Fibroblast of lung (primary cell): Measurements from ENCODE around the gene ATRNL1. TPM values are rescaled to one million over a fixed set of nuclear protein-coding genes. Genes with fewer than 3 reads are reported as not detected.

ENCODE experiments used
- DNase-seq, 2 donors: peaks; one replicate each; pipeline versions ENCODE4 v3.0.0 to v3.0.0-alpha.2; 2010; ENCODE audit warnings: low read depth in 2 of 2
- H2AFZ ChIP-seq: 2 replicates; pipeline ENCODE4 v1.5.1; 2012; ENCODE audit warnings: low read length, control low read depth, inconsistent platforms
- H3K27ac ChIP-seq: 2 replicates; pipeline ENCODE4 v1.5.1; 2011; ENCODE audit warnings: low read length, control low read depth; ENCODE audit not compliant: insufficient read depth
- H3K27me3 ChIP-seq: 2 replicates; pipeline ENCODE4 v1.5.1; 2011; ENCODE audit warnings: mild to moderate bottlenecking, low read length; ENCODE audit not compliant: control insufficient read depth, insufficient read depth
- H3K36me3 ChIP-seq: 2 replicates; pipeline ENCODE4 v1.5.1; 2011; ENCODE audit warnings: low read length; ENCODE audit not compliant: control insufficient read depth, insufficient read depth
- H3K4me1 ChIP-seq: 2 replicates; pipeline ENCODE4 v1.5.1; 2011; ENCODE audit warnings: low read length; ENCODE audit not compliant: control insufficient read depth, insufficient read depth; ENCODE audit errors: extremely low read depth
- H3K4me2 ChIP-seq: 2 replicates; pipeline ENCODE4 v1.5.1; 2011; ENCODE audit warnings: low read length, control low read depth; ENCODE audit not compliant: insufficient read depth; ENCODE audit errors: extremely low read depth
- H3K4me3 ChIP-seq, 4 experiments: fragments of 200-600 bp in 1 of 4; sonication (generic) in 1 of 4; replicated peaks in 1 of 4; 2 replicates each; pipeline ENCODE4 v1.5.1; 2011 to 2016; ENCODE audit warnings: low read length in 4 of 4, low read depth in 3 of 4, mild to moderate bottlenecking in 3 of 4, control low read depth in 2 of 4, inconsistent platforms in 1 of 4, mixed read lengths in 1 of 4; ENCODE audit not compliant: insufficient read depth in 1 of 4; ENCODE audit errors: control extremely low read depth in 1 of 4
- H3K79me2 ChIP-seq: 2 replicates; pipeline ENCODE4 v1.5.1; 2012; ENCODE audit warnings: mild to moderate bottlenecking, low read length, inconsistent platforms; ENCODE audit not compliant: control insufficient read depth, insufficient read depth
- H3K9ac ChIP-seq: 2 replicates; pipeline ENCODE4 v1.5.1; 2011; ENCODE audit warnings: mild to moderate bottlenecking, low read length, control low read depth; ENCODE audit not compliant: insufficient read depth
- H3K9me3 ChIP-seq: 2 replicates; pipeline ENCODE4 v1.5.1; 2012; ENCODE audit warnings: low read depth, low read length; ENCODE audit not compliant: control insufficient read depth, insufficient read depth
- H4K20me1 ChIP-seq: 2 replicates; pipeline ENCODE4 v1.5.1; 2011; ENCODE audit warnings: low read length; ENCODE audit not compliant: control insufficient read depth, insufficient read depth; ENCODE audit errors: extremely low read depth
- CTCF ChIP-seq, 2 donors: IDR thresholded peaks in 1 of 2; conservative IDR thresholded peaks in 1 of 2; 1 replicate in 1 of 2; 2 replicates in 1 of 2; pipeline ENCODE4 v1.5.1; 2011 to 2012; ENCODE audit warnings: low read length in 2 of 2, control low read depth in 1 of 2, inconsistent platforms in 1 of 2, low read depth in 1 of 2, mild to moderate bottlenecking in 1 of 2
- EZH2 ChIP-seq: IDR thresholded peaks from 2 replicates; pipeline ENCODE4 v1.5.1; 2012; ENCODE audit warnings: low read length, control low read depth, mild to moderate bottlenecking; ENCODE audit errors: missing control alignments
- polyA plus RNA-seq, 2 donors: library from polyadenylated mRNA; depleted of rRNA in 1 of 2; stranded (reverse) in 1 of 2; unstranded in 1 of 2; fragments of >200 nt; gene quantifications; 2 replicates each; pipeline ENCODE4 v1.2.1, GENCODE V29; 2011 to 2012; ENCODE audit warnings: missing spikeins in 1 of 2
- total RNA-seq: library from RNA; depleted of rRNA; stranded (reverse); fragments of >200 nt; gene quantifications from 2 replicates; pipeline ENCODE4 v1.2.1, GENCODE V29; 2014

ATRNL1 gene
- total and polyA plus RNA-seq, 2 donors (not counting 1 experiment from before 2014, with no cell fraction given), result 0.33 TPM

DNA sequence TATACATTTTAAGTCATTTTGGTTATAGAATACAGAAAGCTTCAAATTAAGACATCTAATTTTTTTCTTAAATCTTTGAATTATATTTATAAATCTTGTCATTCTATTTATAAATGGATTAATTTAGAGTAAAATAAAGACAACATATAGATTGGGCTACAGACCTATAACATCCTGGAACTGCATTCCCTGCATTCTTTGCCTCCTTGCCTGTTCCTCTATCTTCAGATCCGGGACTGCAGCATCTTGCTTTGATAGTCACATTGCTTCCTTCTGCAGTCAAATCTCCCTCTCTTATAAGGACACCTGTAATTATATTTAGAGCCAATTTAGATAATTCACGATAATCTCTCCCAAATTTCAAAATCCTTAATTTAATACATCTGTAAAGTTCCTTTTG lies 64.2 kb downstream of the ATRNL1 start:
- Histone ChIP-seq H2AFZ (no peak overlapping the region), H3K4me2 (no peak overlapping the region), H3K9ac (no peak overlapping the region), H3K27me3 (no peaks in the 10 kb centered on the region), H3K4me3 (no peak overlapping the region), H3K79me2 (no peaks in the 10 kb centered on the region), H3K9me3 (no peaks in the 10 kb centered on the region), H3K27ac (no peak overlapping the region), H4K20me1 (no peaks in the 10 kb centered on the region), H3K4me1 (no peaks in the 10 kb centered on the region), H3K36me3 (no peaks in the 10 kb centered on the region)
- no peak for DNase-seq
- TF ChIP-seq CTCF (conservative IDR thresholded peaks at IDR 0.05 in 1 of 2, IDR thresholded peaks at IDR 0.05 in 1 of 2; ENCODE audit: low read depth in 1 of 2, low read length in 2 of 2) (no peak), EZH2 (no peak)

- Histone ChIP-seq H3K9ac (no peak overlapping the region), H3K27me3 (no peaks in the 10 kb centered on the region), H3K4me2 (no peak overlapping the region), H3K36me3 (no peaks in the 10 kb centered on the region), H3K4me1 (no peaks in the 10 kb centered on the region), H3K79me2 (no peaks in the 10 kb centered on the region), H3K4me3 (no peak overlapping the region), H2AFZ (no peak overlapping the region), H3K27ac (no peak overlapping the region), H4K20me1 (no peaks in the 10 kb centered on the region), H3K9me3 (no peaks in the 10 kb centered on the region)
- no peak for DNase-seq
- TF ChIP-seq CTCF (conservative IDR thresholded peaks at IDR 0.05 in 1 of 2, IDR thresholded peaks at IDR 0.05 in 1 of 2; ENCODE audit: low read depth in 1 of 2, low read length in 2 of 2), result no peak
- TF ChIP-seq EZH2, result no peak
These were observed 70.0 kb downstream of the ATRNL1 start for GRCh38 chr10:115163129-115163528.

DNA sequence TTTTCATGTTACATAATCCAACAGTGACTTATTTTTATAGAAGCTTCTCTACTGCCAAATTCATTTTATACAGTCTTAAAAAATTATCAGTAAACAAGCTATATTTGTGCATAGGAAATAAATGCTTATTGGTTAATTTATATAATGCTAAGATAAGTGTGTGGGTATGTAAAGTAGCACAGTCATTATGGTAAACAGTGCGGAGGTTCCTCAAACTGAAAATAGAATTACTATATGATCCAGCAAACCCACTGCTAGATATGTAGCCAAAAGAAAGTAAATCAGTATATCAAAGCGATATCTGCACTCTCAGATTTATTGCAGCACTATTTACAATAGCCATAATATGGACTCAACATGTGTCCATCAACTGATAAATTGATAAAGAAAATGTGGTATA lies 71.1 kb downstream of the ATRNL1 start:
- H3K9ac ChIP-seq, result no peak overlapping the region
- H2AFZ ChIP-seq, result no peak overlapping the region
- H3K27me3 ChIP-seq, result no peaks in the 10 kb centered on the region
- H3K79me2 ChIP-seq, result no peaks in the 10 kb centered on the region
- H3K9me3 ChIP-seq, result no peaks in the 10 kb centered on the region
- TF ChIP-seq CTCF (conservative IDR thresholded peaks at IDR 0.05 in 1 of 2, IDR thresholded peaks at IDR 0.05 in 1 of 2; ENCODE audit: low read depth in 1 of 2, low read length in 2 of 2), result no peak
- no peaks in the 10 kb centered on the region for H4K20me1 ChIP-seq
- H3K27ac ChIP-seq, result no peak overlapping the region
- H3K4me2 ChIP-seq, result no peak overlapping the region
- no peaks in the 10 kb centered on the region for H3K4me1 ChIP-seq
- H3K4me3 ChIP-seq, result no peak overlapping the region
- DNase-seq, result no peak
- H3K36me3 ChIP-seq, result no peaks in the 10 kb centered on the region
